Right lobe of liver (tissue), 6 donors: ENCODE results near the gene CHI3L1. TPM values are rescaled to one million over a fixed set of nuclear protein-coding genes. Genes with fewer than 3 reads are reported as not detected.

ENCODE experiments used
- ATAC-seq, 4 donors: fragments of 200-7000 bp; cut with Tn5 transposase; one replicate each; pipeline ENCODE4 v1.9.1; 2020; ENCODE audit warnings: mild to moderate bottlenecking in 4 of 4, moderate library complexity in 4 of 4
- DNase-seq, 3 donors: peaks; one replicate each; pipeline ENCODE4 v3.0.0-alpha.2; 2020
- H3K27ac ChIP-seq, 3 donors: fragments of 200-600 bp; one replicate each; pipeline ENCODE4 v1.8.0; 2022
- H3K27me3 ChIP-seq, 2 donors: fragments of 200-600 bp; one replicate each; pipeline ENCODE4 v1.8.0; 2022
- H3K36me3 ChIP-seq, 4 donors: fragments of 200-600 bp; sonication (generic) in 1 of 4; one replicate each; pipeline versions ENCODE4 v1.5.1 to v1.8.0; 2017 to 2022; ENCODE audit warnings: control low read depth in 1 of 4
- H3K4me1 ChIP-seq, 4 donors: fragments of 200-600 bp; sonication (generic) in 1 of 4; one replicate each; pipeline versions ENCODE4 v1.5.1 to v1.8.0; 2017 to 2022; ENCODE audit warnings: control low read depth in 1 of 4
- H3K4me3 ChIP-seq, 3 donors: fragments of 200-600 bp; one replicate each; pipeline ENCODE4 v1.8.0; 2022
- H3K9me3 ChIP-seq, 4 donors: fragments of 200-600 bp; sonication (generic) in 1 of 4; one replicate each; pipeline versions ENCODE4 v1.5.1 to v1.8.0; 2017 to 2022; ENCODE audit warnings: control low read depth in 1 of 4
- POLR2A ChIP-seq: fragments of 450-650 bp; IDR thresholded peaks from one replicate; pipeline ENCODE4 v1.6.1; 2017; ENCODE audit warnings: antibody characterized with exemption, mild to moderate bottlenecking
- WGBS: methylation state at CpG from one replicate; pipeline ENCODE4 v1.1.6; 2018; ENCODE audit warnings: low coverage, low lambda C conversion rate; ENCODE audit not compliant: insufficient coverage; ENCODE audit errors: missing lambda C conversion rate; 5-methylcytosine and 5-hydroxymethylcytosine counted together
- intact Hi-C, 2 donors: fragments of 100-400 bp; cut with DNase I; formaldehyde crosslinking; loops; one replicate each; pipeline versions ENCODE4 v1.11.2 to v1.14.1; 2022
- total RNA-seq, 6 experiments: library from RNA; depleted of rRNA in 2 of 6; stranded (reverse); fragments of >200 nt in 2 of 6; fragmentation: NEBNext Ultra II Directional in 3 of 6; extraction: Animal tissue kit (Norgen Biotek cat#: 25700) in 3 of 6; gene quantifications; one replicate each; pipeline versions ENCODE4 v1.1.0 to v1.2.4, GENCODE V29; 2016 to 2023
- TF ChIP-seq, protein P1 (sequence below), 4 donors: fragments of 200-600 bp in 3 of 4; fragments of 450-650 bp in 1 of 4; IDR thresholded peaks; one replicate each; pipeline versions ENCODE4 v1.5.1 to v1.8.0; 2016 to 2022; ENCODE audit warnings: antibody characterized with exemption in 4 of 4, mild to moderate bottlenecking in 2 of 4
- donor health status: DM: no; HTN: yes; CAD: no.
- donor health status: DM: no; HTN: no; CAD: no.
- donor health status: DM: no; HTN: no; CAD: no.
- donor health status: DM: no; HTN: yes; CAD: no.
- donor health status: DM: no; HTN: yes; CAD: no.

Gene CHI3L1
- total RNA-seq, 6 experiments from 2014 or later: 2.8 to 397 (median 219) TPM

DNA sequence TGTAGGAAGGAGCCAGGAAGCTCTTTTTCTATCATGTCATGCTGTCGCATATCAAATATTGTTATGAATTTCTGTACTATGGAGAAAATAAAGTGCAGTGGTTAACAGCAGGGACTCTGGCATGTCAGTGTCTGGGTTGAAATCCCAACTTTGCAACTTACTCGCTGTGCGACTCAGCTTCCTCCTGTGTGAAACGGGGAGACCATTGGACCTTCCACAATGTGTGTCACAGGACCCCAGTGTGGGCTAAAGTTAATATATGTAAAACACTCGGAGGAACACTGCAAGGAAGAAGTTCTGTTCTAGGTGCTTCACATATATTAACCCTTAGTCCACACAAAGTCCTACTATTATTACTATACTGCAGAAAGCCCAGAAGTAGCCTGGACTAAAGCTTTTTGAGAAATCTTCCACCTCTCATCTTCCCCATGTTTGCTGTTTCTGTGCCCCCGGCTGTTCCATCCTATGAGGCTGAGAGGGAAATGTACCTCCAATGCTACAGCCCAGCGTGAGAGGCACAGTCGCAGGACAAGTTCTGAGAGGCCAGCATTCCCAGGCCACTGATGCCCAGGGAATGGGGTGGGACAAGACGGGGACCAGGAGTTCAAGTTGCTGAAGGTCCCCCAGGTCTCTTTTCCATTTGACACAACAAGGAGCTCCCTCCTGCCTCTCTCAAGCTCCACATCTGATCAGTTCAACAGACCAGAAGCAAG, 41.0 kb upstream of the CHI3L1 start:
- ATAC-seq: no peak
- no peaks in the 10 kb centered on the region for H3K36me3 ChIP-seq
- intact Hi-C loops: no loop called here
- H3K4me1 ChIP-seq: no peaks in the 10 kb centered on the region
- no peak for TF ChIP-seq POLR2A
- TF ChIP-seq, protein P1, sequence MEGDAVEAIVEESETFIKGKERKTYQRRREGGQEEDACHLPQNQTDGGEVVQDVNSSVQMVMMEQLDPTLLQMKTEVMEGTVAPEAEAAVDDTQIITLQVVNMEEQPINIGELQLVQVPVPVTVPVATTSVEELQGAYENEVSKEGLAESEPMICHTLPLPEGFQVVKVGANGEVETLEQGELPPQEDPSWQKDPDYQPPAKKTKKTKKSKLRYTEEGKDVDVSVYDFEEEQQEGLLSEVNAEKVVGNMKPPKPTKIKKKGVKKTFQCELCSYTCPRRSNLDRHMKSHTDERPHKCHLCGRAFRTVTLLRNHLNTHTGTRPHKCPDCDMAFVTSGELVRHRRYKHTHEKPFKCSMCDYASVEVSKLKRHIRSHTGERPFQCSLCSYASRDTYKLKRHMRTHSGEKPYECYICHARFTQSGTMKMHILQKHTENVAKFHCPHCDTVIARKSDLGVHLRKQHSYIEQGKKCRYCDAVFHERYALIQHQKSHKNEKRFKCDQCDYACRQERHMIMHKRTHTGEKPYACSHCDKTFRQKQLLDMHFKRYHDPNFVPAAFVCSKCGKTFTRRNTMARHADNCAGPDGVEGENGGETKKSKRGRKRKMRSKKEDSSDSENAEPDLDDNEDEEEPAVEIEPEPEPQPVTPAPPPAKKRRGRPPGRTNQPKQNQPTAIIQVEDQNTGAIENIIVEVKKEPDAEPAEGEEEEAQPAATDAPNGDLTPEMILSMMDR (IDR thresholded peaks at IDR 0.05): no peak
- DNase-seq: no peak
- WGBS: 87% methylated on average over 8 of the region's 9 CpGs
- H3K4me3 ChIP-seq: no peak overlapping the region
- H3K27ac ChIP-seq: no peak overlapping the region
- H3K9me3 ChIP-seq: no peaks in the 10 kb centered on the region
- H3K27me3 ChIP-seq: no peaks in the 10 kb centered on the region

DNA sequence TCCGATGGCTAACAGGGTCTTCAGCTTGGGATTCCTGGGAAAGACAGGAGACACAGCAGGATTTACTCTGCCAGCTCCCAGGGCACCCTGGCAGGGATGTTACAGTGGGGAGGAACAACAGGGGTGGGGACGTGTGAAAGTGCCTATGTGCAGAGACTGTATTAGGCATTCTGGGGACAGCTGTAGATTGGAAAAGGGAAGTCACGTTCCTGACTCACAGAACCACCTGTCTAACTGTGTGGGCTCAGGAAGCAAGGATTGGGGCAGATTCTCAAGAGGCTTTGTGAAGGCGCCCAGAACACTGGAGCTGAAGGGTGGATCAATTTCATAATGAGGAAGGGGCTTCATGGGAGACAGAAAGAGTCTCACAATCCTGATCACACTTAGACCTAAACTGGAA, 38.6 kb upstream of the CHI3L1 start:
- 48% methylated on average over 2 of the region's 4 CpGs for WGBS
- no peak for ATAC-seq
- H3K4me3 ChIP-seq: no peak overlapping the region

DNA sequence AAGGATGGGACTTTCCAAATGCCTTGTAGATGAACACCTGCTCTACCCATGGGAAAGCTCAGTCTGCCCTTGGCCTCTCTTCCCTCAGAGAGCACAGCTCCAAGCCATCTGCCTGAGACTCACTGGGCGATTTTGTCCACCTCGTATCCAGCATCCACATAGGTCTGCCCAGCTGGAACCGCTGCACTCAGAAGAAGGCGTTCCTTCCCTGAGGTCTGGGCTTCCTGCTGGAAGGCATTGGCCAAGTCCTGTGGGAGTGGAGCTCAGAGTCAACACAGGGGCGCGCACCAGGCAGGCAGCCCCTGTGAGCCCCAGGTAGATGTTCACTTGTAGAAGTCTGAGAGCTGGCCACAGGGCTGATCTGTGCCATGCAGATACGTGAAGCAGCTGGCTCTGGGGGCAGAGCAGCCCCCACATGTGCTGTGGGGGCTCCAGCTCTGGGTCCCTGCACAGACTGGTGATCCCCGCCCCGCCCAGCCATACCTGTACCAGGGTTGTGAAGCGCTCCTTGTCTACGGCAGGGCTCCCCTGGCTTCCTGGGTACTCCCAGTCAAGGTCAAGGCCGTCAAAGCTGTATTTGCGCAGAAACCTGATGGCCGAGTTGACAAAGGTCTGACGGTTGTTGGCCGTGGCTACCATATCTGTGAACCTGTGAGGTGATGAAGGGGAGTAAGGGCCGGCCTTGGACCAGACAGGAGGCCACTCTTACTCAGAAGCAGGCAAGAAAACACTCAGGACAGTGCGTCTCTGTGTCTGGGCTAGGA, 36.7 kb upstream of the CHI3L1 start:
- DNase-seq (no peak), ATAC-seq (no peak)
- H3K27ac ChIP-seq: no peak overlapping the region
- no peaks in the 10 kb centered on the region for H3K27me3 ChIP-seq
- no peaks in the 10 kb centered on the region for H3K36me3 ChIP-seq
- intact Hi-C loops: no loop called here
- H3K9me3 ChIP-seq: no peaks in the 10 kb centered on the region
- H3K4me1 ChIP-seq: no peaks in the 10 kb centered on the region
- 72% methylated on average over 3 of the region's 18 CpGs for WGBS
- no peak overlapping the region for H3K4me3 ChIP-seq
- no peak for TF ChIP-seq POLR2A
- TF ChIP-seq, protein P1 (IDR thresholded peaks at IDR 0.05): no peak

More for the DNA sequence above, 38.6 kb upstream of the CHI3L1 start:
- Histone ChIP-seq H3K4me1 (no peaks in the 10 kb centered on the region), H3K27me3 (no peaks in the 10 kb centered on the region), H3K27ac (no peak overlapping the region), H3K36me3 (no peaks in the 10 kb centered on the region), H3K9me3 (no peaks in the 10 kb centered on the region)
- intact Hi-C loops: no loop called here
- no peak for DNase-seq
- TF ChIP-seq, protein P1 (IDR thresholded peaks at IDR 0.05): no peak
- no peak for TF ChIP-seq POLR2A

DNA sequence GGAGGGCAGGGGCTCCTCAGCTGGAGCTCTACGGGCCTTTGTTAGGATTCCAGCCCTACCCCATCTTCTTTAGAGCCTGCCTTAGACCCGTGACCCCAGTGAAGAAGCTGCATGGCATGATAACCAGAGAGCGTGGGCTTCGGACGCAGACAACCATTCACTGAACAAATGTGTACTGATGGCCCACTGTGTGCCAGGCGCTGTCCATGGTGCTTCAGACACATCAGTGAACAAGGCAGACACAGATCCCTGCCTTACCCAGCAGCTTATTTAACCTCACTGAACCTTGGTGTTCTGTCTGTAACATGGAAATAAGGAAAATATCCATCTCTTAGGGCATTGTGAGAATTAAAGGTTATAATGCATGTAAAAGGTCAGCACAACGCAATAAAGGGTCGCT, 33.4 kb upstream of the CHI3L1 start:
- H3K36me3 ChIP-seq: no peaks in the 10 kb centered on the region
- H3K27me3 ChIP-seq: no peaks in the 10 kb centered on the region
- ATAC-seq (no peak), DNase-seq (no peak)
- H3K27ac ChIP-seq: no peak overlapping the region
- WGBS: 73% methylated on average over 3 of the region's 8 CpGs
- no peak overlapping the region for H3K4me3 ChIP-seq
- no peak for TF ChIP-seq POLR2A
- TF ChIP-seq, protein P1 (IDR thresholded peaks at IDR 0.05): no peak
- intact Hi-C loops: loop anchor here (5.0 kb wide), 4 partner anchors 53 to 183 kb away; no protein-coding TSS in a partner anchor
- H3K9me3 ChIP-seq: no peaks in the 10 kb centered on the region
- H3K4me1 ChIP-seq: no peaks in the 10 kb centered on the region
